HG02938 (cell line): ENCODE measurements around the gene PIK3CD.
A peak's percentile ranks its signal among the peaks of the same experiment; 100 is the strongest.

Experiments used
- ATAC-seq: cut with Tn5 transposase; IDR thresholded peaks from one replicate; pipeline ENCODE4 v1.9.1; 2021; ENCODE audit warnings: mild to moderate bottlenecking, moderate library complexity; ENCODE audit not compliant: unreplicated experiment

Gene PIK3CD

DNA sequence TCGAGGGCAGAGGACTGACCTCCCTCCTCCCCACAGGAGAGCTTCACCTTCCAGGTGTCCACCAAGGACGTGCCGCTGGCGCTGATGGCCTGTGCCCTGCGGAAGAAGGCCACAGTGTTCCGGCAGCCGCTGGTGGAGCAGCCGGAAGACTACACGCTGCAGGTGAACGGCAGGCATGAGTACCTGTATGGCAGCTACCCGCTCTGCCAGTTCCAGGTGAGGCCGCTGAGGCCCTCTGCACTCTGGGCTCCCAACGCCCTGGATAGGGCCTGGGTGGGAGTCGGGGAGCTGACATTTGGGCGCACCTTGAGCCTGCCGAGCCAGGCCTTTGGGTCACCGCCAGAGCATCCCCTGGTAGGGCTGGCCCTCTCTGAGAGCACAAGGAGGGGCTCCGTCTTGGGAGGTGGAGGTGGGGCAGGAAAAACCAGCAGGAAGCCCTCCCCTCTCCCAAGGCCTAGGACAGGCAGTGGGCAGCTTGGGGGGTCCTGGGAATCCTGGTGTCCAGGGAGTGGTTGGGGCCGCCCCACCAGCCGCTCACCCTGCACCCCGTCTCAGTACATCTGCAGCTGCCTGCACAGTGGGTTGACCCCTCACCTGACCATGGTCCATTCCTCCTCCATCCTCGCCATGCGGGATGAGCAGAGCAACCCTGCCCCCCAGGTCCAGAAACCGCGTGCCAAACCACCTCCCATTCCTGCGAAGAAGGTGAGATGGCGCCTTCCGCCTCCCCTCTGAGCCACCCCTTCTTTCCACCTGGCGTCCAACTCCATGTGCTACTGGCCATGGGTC lies 65.1 kb downstream of the PIK3CD start:
- no peak for ATAC-seq

DNA sequence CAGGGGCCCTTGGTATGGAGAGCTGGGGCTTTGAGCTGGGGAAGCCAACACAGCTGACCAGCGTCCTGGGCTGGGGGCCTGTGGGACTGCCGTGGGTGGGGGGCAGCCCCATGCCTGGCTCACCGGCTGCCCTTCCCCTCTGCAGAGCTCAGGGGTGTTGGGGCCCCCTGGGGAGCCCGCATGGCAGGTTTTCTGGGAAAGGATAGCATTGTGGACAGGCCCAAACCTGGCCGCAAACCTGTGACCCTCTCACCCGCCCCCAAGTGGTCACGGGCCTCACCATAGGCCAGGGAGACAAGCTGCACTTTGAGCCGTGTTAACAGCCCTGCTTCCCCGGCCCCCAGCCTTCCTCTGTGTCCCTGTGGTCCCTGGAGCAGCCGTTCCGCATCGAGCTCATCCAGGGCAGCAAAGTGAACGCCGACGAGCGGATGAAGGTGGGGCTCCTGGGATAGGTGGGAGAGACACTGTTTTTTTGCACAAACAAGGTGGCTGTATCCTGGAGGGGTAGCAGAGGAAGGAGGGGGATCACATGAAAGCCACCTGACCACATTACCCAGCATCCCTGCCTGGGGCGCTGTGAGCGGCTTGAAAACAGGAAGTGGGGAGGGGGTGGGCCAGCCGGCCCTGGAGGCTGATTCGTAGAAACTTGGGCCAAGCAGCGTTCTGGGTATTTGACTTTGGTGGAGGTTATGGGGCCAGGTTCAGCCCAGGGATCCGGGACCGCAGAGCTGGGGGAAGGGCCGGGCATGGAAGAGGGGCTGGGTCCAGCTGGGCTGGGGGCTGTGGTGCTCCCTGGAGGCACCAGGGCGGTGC lies 65.9 kb downstream of the PIK3CD start:
- ATAC-seq: peak; percentile 64

DNA sequence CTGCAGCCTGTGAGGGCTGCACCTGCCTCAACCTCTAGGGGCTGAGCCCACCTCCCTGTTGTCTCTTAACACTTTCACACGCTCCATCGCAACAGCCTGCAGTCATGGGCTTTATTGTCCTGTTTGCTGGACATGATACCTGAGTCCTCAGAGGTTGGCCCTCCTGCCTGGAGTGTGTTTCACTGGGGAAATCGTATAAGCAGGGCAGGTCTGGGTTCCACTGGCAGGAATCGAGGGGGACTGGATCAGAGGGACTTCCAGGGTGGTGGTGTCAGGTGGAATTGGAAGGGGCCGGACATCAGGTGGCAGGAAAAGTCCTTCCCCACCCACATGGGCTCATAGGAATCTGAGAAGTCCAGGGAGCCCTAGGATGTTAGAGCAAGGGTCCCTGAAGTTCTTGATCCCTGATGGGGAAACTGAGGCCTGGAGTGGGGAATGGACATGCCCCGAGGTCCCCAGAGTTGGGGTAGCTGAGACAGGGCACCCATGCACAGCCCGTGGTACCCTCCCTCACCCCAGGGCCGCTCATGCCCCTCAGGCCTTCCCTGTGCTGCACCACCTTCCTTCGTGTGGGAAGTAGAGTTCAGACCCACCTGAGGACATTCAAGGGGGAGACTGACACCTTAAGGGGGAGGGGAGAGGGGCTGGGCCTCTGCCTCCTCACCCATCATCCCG lies 66.6 kb downstream of the PIK3CD start:
- ATAC-seq: peak; percentile 9

DNA sequence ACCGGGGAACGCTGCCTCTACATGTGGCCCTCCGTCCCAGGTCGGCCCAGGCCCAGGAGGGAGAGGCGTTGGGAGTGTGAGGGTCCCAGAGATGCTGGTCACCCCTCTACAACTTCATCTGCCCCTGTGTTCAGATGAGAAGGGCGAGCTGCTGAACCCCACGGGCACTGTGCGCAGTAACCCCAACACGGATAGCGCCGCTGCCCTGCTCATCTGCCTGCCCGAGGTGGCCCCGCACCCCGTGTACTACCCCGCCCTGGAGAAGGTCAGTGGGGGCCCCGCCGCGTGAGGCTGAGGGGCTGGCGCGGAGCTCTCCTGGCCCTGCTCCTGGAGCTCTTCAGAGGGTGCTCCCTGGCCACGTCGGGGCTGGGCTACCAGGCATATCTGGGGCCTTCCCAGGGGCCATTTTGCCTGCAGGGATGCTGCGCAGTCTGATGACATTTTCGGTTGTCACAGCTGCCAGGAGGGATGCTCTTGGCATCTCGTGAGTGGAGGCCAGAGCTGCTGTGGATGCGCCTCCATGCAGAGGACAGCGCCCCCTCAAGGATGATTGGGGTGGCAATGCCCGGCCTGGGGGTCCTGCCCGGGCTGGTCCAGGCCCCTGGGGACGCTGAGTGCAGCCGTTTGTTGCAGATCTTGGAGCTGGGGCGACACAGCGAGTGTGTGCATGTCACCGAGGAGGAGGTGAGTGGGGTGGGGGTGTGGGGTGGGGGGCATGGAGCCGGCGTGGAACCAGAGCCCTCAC lies 68.6 kb downstream of the PIK3CD start:
- ATAC-seq: no peak

DNA sequence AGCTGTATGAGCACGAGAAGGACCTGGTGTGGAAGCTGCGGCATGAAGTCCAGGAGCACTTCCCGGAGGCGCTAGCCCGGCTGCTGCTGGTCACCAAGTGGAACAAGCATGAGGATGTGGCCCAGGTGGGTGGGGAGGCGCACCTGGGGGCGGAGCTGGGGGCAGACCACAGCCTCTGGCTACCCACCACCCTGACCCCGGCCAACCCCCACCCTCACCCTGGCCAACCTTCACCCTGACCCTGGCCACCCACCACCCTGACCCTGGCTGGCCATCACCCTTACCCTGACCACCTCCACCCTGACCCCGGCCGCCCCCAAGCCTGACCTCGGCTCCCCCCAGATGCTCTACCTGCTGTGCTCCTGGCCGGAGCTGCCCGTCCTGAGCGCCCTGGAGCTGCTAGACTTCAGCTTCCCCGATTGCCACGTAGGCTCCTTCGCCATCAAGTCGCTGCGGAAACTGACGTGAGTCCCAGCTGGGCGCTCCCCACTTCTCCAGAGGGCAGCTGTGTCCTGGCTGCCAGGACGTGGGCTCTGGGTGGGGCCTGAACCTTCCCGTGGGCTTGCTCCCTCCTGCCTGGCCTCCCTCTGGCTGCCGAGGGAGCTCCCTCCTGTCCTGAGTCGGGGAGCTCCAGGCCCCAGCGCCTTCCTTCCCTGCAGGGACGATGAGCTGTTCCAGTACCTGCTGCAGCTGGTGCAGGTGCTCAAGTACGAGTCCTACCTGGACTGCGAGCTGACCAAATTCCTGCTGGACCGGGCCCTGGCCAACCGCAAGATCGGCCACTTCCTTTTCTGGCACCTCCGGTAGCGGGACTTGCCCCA lies 69.5 kb downstream of the PIK3CD start:
- ATAC-seq: no peak

DNA sequence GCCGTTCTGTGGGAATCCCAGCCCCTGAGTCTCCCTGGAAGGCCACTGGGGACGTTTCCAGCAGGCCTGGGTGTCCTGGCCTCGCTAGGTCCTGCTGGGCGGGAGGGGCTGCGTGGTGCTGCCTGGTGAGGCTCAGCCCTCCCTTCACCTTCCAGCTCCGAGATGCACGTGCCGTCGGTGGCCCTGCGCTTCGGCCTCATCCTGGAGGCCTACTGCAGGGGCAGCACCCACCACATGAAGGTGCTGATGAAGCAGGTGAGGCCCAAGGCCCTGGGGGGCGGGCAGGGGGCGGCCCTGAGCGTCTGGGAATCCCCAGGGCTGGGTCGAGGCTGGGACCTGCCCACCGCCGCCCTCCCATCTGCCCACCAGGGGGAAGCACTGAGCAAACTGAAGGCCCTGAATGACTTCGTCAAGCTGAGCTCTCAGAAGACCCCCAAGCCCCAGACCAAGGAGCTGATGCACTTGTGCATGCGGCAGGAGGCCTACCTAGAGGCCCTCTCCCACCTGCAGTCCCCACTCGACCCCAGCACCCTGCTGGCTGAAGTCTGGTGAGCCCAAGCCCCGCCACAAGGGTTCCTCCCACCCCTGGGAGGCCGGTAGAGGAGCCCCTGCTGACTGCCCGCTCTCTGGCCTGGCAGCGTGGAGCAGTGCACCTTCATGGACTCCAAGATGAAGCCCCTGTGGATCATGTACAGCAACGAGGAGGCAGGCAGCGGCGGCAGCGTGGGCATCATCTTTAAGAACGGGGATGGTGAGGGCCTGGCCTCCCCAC lies 70.3 kb downstream of the PIK3CD start:
- ATAC-seq: no peak

DNA sequence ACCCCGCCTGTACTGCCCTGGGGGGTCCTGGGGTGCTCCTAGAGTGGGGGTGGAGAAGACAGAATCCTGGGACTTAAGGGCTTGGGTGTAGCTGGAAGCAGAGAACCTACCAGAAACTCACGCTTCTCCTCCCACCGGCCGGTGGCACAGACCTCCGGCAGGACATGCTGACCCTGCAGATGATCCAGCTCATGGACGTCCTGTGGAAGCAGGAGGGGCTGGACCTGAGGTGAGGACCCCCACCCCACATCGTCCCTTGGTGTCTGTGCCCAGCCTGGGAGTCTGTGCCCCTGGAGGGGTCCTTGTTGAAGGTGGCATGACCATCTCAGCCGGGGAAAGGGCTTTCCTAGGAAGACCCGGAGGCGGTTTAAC lies 70.8 kb downstream of the PIK3CD start:
- ATAC-seq: no peak

DNA sequence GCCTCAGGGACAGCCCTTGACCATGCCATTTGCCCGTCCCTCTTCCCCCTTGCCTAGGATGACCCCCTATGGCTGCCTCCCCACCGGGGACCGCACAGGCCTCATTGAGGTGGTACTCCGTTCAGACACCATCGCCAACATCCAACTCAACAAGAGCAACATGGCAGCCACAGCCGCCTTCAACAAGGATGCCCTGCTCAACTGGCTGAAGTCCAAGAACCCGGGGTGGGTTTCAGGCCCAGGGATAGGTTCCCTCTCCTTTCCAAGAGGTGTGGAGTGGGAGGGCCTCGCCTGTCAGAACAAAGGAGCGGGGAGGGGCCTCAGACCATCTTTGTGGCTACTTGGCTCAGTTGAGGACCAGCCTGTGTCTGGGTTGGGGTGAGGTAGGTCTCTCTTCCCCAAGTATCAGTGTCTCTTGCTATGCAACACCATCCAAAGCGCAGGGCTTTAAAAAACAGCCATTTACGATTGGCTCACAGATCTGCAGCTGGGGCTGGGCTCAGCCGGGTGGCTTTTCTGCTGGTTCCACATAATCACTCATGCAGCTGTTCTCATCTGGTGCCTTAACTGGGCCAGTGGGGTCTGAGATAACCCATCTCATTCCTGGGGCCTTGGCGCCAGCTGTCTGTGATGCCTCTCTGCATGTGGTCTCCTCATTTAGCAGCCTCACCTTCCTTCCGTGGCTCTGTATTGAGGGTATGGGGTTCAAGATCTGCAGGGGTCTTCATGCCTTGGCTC lies 71.7 kb downstream of the PIK3CD start:
- ATAC-seq: no peak

DNA sequence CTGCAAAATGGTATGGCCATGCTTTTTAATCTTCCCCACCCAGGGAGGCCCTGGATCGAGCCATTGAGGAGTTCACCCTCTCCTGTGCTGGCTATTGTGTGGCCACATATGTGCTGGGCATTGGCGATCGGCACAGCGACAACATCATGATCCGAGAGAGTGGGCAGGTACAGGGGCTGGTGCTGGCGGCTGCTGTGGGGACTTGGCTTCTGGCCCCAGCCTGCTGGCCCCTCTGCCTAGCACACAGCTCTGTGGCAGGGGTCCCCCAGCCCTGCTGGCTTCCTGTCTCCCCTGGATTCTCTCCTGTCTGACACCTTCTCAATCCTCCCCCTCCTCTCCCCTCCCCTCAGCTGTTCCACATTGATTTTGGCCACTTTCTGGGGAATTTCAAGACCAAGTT lies 72.4 kb downstream of the PIK3CD start:
- no peak for ATAC-seq

DNA sequence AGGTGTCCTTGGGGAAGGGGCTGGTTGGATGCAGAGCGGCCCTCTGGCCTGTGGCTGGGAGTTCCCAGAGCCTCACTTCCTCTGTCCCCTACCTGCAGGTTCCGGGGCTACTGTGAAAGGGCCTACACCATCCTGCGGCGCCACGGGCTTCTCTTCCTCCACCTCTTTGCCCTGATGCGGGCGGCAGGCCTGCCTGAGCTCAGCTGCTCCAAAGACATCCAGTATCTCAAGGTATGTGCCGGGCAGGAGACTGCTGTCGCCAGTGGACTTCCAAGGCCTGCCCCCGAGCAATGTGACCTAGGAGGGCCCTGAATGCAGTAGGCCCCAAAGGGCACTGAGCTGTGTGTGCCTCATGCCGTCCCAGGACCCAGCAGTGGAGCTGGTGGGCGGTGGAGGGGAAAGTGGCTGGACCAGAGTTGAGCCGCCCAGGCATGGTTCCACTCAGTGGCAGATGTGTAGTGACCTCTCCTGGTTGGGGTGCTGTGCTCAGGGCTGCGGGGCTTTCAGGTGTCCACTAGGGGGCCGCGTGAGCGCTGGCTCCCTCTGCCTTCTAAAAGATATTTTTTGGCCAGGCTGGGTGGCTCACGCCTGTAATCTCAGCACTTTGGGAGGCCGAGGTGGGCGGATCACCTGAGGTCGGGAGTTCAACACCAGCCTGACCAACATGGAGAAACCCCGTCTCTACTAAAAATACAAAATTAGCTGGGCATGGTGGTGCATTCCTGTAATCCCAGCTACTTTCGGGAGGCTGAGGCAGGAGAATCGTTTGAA lies 73.4 kb downstream of the PIK3CD start:
- ATAC-seq: peak; percentile 54

DNA sequence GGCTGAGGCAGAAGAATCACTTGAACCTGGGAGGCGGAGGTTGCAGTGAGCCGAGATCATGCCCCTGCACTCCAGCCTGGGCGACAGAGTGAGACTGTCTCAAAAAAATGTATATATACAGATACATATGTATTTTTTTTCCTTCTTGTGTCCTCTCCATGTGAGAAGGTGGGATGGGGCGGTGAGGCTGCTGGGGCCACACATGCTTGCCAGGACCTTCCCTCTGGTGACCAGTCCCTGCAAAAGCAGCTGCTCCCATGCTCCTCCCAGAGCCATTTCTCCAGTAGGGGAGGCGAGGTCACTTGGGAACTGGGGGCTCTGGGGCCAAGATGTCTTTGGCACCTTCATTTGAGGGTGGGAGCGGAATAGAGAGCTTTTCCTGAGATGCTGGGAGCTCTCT lies 74.9 kb downstream of the PIK3CD start:
- ATAC-seq: no peak

DNA sequence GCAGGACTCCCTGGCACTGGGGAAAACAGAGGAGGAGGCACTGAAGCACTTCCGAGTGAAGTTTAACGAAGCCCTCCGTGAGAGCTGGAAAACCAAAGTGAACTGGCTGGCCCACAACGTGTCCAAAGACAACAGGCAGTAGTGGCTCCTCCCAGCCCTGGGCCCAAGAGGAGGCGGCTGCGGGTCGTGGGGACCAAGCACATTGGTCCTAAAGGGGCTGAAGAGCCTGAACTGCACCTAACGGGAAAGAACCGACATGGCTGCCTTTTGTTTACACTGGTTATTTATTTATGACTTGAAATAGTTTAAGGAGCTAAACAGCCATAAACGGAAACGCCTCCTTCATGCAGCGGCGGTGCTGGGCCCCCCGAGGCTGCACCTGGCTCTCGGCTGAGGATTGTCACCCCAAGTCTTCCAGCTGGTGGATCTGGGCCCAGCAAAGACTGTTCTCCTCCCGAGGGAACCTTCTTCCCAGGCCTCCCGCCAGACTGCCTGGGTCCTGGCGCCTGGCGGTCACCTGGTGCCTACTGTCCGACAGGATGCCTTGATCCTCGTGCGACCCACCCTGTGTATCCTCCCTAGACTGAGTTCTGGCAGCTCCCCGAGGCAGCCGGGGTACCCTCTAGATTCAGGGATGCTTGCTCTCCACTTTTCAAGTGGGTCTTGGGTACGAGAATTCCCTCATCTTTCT lies 75.5 kb downstream of the PIK3CD start:
- no peak for ATAC-seq

DNA sequence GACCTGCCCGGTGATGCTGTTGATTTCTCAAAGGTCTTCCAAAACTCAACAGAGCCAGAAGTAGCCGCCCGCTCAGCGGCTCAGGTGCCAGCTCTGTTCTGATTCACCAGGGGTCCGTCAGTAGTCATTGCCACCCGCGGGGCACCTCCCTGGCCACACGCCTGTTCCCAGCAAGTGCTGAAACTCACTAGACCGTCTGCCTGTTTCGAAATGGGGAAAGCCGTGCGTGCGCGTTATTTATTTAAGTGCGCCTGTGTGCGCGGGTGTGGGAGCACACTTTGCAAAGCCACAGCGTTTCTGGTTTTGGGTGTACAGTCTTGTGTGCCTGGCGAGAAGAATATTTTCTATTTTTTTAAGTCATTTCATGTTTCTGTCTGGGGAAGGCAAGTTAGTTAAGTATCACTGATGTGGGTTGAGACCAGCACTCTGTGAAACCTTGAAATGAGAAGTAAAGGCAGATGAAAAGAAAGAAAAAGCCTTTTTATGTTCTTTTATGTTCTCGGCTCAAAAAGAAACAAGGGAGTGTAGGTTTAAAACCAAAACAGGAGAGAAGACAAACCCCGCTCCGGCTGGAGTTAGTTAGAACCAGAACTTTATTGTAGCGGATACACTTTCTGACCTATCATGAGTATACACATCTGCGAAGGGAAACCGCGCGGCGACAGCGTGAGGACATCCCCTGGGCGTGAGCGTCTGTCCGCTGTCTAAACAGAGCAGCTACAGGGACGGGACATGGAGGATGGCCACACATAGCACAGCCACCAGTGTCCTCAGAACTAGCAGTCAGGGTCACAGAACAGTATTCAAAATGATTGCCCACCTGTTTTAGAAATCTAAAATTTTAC lies 77.1 kb downstream of the PIK3CD start:
- ATAC-seq: no peak

DNA sequence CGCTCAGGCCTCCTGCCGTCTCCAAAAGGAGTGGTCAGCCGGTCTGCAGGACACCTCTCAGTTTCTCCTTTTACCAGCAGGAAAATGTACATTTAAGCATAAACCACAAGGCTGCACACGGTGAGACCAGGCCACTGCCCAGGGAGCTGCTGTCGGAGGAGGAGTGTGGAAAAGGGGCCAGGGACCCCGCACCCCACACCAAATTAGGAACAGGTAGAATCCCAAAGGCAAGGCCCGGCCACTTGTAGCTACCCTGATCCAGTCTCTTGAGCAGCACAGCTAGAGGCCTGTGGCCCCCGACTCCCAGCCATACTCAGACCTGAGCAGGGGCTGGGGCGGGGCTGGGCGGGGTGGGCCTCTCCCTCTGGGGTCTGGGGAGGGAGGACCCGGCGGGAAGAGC lies 78.0 kb downstream of the PIK3CD start:
- no peak for ATAC-seq

DNA sequence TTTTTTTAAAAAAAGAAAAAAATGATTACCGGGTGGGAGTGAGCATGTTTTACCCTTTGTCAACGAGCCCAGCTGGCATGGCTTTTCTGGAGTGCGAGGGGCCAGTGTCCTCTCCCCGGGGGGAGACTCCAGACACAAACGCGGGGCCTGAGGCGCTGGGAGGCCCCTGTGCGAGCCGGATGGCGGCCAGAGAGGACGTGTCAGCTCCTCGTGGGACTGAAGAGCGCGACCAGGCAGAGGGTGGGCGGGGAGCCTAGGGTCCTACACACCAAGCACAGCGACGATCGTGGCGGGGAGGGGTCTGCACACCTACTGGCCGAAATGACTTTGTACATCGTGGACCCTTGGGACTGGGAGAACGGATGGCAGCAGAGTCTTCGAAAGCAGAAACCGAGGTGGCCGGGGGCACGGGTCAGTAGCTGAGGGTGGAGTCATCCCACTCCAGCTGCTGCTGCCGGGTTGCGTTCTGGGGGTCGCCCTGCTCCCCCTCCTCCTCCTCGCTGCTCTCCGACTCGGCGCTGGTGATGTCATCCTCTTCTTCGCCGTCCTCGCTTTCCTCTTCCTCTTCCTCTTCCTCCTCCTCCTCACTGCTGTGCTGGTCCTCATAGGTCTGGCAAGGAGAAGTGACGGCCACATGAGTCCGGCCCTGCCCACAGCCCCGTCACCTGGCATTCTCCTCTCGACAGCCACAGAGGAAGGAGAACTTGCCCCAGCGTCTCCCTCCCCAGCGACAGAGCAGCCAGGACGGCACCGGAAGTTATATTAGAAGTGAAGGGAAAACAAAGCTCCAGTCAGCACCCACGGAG lies 78.8 kb downstream of the PIK3CD start:
- no peak for ATAC-seq

DNA sequence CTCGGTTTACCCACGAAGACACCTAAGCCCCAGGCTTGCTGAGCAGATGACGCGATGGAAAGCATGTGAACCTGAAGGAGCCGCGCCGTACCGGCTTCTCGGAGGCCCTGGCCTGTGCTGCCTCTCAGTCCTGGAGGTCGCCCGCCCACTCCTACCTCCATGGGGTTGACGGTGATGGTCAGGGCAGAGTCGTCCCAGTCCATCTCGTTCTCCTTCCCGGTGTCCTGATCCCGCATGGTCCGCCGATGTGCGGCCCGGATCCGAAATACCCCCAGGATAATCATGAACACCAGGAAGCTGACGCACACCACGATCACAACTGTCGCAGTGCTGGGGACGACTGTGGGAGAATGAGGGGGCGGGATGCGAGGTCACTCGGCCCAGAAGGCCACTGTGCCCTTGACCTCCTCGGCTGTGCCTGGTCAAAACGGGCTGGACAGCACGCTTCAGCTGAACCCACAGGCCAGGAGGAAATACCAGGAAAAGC lies 79.6 kb downstream of the PIK3CD start:
- no peak for ATAC-seq
